CD4-positive, alpha-beta T cell treated with Interleukin-15 for 1 hour (primary cell): ENCODE data around the gene TYROBP.
A peak's percentile ranks its signal among the peaks of the same experiment; 100 is the strongest.

Source experiments
- DNase-seq: peaks from one replicate; pipeline ENCODE4 v3.0.0-alpha.2; 2020

TYROBP gene

GRCh38 chr19:35869327-35870123 lies 38.6 kb downstream of the TYROBP start:
- DNase-seq, result peak; percentile 88

- no peak for DNase-seq
Observed at GRCh38 chr19:35868823-35869326, 39.2 kb downstream of the TYROBP start.

GRCh38 chr19:35868172-35868822 lies 39.8 kb downstream of the TYROBP start, which contains the start of gene APLP1:
TSS of gene APLP1 (plus strand) at chr19:35868574. CDS start at chr19:35868637, 63 bp downstream.
- peak; percentile 54 for DNase-seq

- DNase-seq, result no peak
Observed at GRCh38 chr19:35863018-35863417, 45.1 kb downstream of the TYROBP start.

- DNase-seq, result no peak
Observed at GRCh38 chr19:35862528-35862927, 45.6 kb downstream of the TYROBP start.

- no peak for DNase-seq
Observed at GRCh38 chr19:35861640-35862160, 46.4 kb downstream of the TYROBP start.

- DNase-seq, result no peak
Observed at GRCh38 chr19:35860818-35861639, 47.1 kb downstream of the TYROBP start.

GRCh38 chr19:35860436-35860817 lies 47.7 kb downstream of the TYROBP start:
- DNase-seq, result no peak

GRCh38 chr19:35859414-35859813 lies 48.7 kb downstream of the TYROBP start:
- no peak for DNase-seq

GRCh38 chr19:35858311-35858710 lies 49.8 kb downstream of the TYROBP start:
- DNase-seq, result no peak

GRCh38 chr19:35856546-35857149 lies 51.4 kb downstream of the TYROBP start, which contains the start of gene KIRREL2:
TSS of gene KIRREL2 (plus strand) at chr19:35856911. CDS start at chr19:35857120, 209 bp downstream.
- DNase-seq, result no peak
